Measurements from ENCODE around the gene SNAPC4.

The SNAPC4 gene, protein sequence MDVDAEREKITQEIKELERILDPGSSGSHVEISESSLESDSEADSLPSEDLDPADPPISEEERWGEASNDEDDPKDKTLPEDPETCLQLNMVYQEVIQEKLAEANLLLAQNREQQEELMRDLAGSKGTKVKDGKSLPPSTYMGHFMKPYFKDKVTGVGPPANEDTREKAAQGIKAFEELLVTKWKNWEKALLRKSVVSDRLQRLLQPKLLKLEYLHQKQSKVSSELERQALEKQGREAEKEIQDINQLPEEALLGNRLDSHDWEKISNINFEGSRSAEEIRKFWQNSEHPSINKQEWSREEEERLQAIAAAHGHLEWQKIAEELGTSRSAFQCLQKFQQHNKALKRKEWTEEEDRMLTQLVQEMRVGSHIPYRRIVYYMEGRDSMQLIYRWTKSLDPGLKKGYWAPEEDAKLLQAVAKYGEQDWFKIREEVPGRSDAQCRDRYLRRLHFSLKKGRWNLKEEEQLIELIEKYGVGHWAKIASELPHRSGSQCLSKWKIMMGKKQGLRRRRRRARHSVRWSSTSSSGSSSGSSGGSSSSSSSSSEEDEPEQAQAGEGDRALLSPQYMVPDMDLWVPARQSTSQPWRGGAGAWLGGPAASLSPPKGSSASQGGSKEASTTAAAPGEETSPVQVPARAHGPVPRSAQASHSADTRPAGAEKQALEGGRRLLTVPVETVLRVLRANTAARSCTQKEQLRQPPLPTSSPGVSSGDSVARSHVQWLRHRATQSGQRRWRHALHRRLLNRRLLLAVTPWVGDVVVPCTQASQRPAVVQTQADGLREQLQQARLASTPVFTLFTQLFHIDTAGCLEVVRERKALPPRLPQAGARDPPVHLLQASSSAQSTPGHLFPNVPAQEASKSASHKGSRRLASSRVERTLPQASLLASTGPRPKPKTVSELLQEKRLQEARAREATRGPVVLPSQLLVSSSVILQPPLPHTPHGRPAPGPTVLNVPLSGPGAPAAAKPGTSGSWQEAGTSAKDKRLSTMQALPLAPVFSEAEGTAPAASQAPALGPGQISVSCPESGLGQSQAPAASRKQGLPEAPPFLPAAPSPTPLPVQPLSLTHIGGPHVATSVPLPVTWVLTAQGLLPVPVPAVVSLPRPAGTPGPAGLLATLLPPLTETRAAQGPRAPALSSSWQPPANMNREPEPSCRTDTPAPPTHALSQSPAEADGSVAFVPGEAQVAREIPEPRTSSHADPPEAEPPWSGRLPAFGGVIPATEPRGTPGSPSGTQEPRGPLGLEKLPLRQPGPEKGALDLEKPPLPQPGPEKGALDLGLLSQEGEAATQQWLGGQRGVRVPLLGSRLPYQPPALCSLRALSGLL (N-terminal part only)

DNA sequence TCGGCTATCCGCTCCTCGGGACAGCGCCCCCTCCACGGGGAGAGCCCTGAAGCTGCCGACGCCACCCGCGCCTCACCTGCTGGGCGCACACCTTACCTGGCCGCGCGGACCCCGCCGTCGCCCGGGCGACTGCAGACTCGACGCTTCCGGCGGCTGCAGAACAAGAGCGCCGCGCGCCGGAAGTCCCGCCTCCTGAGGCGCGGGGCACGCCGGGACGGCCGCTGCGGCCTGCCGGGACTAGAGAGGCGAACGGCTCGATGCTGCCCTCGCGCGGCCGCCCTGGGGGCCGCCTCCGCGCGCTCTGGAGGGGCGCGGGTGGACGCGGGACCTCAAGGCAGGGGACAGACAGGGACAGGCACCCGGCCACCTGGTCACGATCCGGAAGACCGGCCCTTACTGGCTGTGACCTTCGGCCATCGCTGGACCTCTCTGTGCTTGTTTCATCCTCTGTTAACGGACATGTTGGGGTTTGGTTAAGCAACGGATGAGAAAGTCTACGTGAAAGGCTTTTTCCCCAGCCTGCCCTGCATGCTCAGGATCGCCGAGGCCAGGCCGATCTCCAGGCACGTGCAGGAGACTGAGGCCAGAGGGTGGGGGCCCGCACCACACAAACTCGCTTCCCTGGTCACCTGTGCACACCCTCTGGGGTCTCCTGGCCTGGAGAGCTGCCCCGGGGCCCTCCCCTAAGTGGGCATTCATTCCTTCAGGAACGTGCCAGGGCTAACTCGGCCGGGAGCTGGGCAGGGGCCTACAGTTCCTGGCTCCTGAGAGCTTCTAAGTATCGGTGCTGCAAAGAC lies at the start of gene SNAPC4:
SNAPC4 (minus strand) TSS at position 133 of the 797 bp plus-strand sequence. CDS start 1,742 bp downstream, outside the sequence.
- peak; percentile 92 to 97 (median 96) for DNase-seq

DNA sequence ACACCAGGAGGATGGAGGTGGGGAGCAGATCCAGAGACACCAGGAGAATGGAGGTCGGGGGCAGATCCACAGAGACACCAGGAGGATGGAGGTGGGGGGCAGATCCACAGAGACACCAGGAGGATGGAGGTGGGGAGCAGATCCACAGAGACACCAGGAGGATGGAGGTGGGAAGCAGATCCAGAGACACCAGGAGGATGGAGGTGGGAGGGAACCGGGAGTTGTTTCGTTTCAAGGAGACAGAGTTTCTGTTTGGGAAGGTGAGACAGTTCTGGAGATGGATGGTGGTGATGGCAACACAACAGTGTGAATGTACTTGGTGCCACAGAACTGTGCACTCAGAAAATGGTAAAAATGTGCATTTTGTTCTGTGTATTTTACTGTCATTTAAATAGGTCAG lies 48.7 kb upstream of the SNAPC4 start:
- no peak for DNase-seq

DNA sequence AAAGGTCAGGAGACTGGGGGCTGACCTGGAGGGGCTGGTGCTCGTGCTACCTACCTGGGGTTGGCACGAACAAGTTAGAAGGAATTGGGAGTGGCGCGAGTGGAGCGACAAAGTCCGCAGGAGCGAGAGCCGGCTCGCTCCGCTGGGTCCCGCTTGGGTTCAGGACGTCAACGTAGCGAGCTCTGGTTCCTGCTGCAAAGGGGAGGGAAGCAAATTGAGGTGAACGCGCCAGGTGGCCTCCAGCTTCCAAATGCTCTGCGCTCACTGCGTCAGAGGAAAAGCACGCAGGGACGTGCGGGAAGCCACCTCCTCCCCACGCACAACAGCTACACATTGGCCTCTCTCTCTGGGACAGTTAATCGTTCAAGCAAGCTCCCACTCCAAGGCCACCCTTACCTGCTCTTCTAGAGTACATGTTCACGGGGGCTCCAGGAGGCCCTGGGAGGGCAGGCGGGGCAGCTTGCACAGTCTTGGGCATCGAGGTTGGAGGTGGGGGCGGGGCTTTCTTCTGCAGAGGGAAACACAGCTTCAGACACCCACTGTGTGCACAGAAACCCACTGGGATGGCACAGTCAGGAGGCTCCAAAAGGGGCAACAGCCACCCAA lies 47.3 kb upstream of the SNAPC4 start:
- no peak for DNase-seq

DNA sequence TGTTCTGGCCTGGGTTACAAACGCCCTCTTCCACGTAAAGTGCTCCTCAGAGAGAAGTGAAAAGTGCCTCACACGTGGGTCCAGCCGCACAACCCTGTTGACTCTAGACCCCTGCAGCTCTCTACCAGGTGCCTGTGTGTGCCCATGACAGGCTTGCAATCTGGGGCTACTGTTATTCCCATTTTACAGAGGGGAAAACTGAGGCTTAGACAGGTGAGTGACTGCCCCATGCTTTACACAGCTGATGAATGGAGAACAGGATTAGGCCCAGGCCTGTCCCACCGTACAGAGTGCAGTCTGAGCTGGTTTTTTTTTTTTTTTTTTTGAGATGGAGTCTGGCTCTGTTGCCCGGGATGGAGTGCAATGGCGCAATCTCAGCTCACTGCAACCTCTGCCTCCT lies 45.8 kb upstream of the SNAPC4 start:
- DNase-seq, result no peak

DNA sequence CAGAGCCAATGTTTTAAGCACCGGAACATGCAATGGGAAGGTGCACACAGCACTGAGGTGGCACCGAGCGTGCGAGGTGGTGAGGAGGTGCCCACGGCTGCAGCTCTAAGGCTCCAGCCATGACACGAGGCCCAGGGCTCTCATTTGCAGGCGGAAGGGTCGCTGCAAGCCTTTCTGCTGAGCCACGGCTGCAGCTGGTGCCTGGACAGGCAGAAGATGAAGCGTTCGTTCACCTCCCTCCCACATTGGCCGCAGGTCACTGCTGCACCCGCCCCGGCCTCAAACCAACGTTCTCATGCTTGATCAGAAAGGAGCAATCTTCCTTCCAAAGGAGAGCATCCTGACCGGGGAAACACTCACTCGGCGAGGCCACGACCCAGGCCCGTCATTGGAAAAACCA lies 44.1 kb upstream of the SNAPC4 start:
- DNase-seq, result no peak

DNA sequence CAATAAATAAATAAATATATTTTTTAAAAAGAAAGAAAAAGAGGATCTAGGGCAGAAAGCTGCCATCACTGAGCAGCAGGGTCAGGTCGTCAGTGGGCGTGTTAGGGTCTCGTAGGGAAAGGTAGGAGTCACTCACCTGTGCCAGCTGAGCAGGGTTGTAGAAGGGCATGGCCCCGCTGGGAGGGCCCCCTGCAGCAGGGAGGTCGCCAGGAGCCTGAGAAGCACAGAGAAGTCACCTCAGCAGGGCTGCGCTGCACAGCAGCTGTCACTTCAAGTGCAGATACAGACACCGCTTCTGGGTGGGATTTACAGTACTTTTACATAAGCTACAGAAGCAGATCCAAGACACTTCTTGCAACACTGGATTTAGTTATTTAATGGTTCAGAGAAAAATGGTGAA lies 43.7 kb upstream of the SNAPC4 start:
- no peak for DNase-seq

DNA sequence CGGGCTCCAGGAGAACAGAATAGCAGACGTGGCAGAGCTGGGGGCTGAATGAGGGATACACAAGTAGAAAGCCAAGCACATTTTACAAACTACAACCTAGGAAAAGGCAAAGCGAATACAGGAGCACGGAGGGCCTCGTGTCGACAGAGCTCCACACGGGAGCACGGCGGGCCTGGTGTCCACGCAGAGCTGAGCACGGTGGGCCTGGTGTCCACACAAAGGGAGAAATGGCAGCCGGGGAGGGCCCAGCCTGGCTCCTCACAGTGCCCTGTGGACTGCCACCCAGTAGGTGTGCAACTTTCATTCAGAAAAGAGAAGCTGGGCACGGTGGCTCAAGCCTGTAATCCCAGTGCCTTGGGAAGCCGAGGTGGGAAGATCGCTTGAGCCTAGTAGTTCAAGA lies 43.1 kb upstream of the SNAPC4 start:
- DNase-seq, result no peak

DNA sequence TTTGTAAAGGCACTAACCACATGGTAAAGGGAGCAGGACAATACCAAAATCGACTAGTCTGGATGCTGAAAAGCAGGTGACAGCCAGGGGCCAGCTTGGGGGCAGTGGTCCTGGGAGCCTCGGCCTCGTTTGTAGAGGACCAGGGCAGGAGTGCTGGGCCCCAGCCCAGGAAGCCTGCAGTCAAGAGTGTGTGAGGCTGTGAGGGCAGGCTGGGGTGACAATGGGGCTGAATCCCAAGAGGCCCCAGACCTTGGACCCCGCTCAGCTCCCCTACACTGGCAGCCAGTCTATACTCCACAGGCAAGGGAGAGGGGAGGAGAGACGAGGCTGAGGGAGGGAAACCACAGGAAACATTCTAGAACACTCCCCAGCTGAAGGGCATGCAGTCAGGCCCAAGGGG lies 42.3 kb upstream of the SNAPC4 start:
- DNase-seq, result no peak

DNA sequence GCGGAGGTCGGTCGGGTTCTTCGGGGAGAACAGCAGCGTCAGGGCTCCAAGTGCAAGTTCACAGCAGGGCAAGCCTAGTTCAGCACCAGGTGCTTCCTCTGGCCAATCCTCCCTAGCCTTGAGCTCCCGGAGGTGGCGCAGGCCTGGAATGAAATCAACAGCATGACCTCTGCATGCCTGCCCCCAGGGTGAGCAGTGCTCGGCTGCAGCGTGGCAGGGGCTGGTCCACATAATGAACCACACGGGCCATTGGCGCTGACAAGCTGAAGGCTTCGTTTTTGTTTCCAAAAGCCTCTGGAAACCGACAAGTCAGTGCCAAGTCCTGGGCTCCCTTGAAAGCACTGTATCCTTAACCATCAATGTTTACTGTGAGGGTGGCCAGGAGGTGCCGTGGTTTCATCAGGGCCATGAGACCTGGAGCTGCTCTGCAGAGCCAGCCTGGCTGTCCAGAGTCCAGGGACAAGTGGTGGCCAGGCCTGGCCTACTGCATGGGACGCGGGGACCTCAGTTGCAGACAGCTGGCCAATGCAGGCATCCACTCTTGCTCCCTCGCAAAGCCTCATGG lies 41.8 kb upstream of the SNAPC4 start:
- DNase-seq, result no peak

DNA sequence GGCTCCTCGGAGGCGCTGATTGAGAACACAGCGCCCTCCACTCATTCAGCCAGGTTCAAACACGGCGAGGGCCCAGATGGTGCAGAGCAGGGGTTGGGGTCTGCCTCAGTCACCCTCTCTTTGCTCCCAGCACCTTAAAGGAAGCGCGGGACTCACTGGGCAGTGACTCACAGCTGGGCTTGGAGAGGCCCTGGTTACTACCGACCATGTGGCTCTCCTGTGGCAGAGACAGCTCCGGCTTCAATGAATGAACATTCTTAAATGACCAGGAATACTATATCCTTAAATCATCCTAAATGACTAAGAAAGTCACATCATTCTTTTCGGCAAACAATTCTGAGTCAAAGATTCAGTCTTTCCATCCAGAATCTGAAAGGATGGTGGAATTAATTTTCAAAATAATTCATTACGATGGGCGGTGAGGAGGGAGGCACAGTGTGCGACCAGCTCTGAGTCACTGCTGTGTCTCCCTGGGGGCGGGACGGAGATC lies 41.3 kb upstream of the SNAPC4 start:
- no peak for DNase-seq

DNA sequence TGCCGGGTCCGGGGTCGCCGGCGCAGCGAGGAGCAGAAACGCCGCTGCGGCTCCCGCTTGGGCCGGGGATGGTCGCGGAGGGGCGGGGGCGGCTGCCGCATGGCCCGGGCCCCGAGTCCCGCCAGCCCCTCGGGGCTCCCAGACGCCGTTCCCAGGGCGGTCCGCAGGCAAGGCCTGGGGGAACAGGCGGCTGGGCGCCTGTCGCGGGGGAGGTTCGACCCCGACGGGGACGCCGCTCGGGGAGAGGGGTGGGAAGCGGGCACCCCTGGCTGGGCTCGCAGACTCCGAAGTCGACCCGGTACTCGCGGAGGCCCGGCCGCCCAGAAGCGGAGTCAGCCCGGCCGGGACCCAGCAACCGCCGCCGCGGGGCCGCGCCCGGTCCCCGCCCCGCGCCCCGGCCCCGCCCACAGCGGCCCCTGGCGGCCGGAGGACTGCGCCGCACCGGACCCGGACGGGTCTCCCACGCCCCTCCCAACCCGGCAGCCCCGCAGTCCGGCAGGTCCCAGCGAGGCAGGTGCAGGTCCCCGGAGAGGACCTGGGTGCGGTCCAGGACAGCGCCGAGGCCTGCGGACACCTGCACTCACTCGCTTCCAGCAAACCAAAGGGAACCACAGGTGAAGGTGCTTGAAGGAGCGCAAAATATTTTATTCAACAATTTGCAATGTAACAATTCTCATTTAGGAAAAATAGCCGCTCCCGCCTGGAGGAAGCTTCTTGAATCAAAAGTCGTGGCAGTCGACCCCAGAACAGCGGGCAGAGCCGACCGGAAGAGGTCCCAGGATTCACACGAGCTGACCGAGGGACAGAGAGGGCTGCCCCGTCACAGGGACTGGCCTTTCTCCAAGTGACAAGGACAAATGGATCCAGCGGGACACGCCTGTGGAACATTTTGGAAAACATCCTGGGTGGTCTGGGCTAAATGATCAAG lies 39.8 kb upstream of the SNAPC4 start, which contains the start of gene INPP5E:
INPP5E (minus strand) TSS at position 365 of the 928 bp plus-strand sequence. CDS start 426 bp downstream, outside the sequence.
- peak; percentile 75 to 94 (median 86) for DNase-seq

DNA sequence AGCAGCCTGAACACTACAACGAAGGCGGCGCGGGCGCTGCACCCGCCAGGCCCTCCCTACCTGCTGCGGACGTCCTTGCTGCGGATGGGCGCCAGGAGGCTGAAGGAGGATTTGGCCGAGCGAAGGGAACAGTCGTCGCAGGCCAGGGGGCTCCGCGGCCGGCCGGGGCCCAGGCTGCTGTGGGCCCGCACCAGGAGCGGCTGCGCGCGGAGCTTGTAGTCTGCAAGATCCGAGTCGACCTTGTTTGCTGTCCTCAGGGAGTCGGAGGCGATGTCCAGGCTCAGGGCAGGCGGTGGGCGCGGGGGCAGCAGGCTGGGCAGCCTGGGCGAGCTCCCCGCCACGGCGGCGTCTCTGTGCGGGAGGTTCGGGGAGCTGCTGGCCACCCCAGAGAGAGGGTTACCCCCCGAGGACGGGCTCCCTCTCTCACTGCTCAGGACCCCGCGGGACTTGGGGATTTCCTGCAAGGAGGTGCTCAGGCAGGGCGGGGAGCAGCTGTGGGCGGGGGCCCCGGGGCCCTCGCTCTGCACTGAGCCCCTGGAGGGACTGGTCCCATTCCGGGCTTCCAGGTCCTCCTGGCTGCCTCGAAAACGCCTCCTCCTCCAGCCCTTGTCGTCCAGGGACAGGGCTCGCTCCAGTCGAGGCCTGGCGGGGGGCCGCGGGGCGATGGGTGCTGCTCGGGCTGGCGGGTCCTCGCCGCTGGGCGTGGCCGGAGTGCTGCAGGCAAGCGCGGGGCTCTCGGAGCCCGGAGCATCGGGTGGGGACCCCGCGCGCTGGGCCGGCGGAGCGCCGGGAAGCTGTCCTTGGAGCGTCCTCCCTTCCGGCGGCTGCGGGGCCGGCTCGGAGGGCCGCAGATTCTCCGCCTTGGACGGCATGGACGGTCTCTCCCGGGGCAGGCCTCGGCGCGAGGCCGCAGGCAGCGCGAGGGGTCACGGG lies 38.8 kb upstream of the SNAPC4 start:
- peak; percentile 31 to 59 (median 41) for DNase-seq

DNA sequence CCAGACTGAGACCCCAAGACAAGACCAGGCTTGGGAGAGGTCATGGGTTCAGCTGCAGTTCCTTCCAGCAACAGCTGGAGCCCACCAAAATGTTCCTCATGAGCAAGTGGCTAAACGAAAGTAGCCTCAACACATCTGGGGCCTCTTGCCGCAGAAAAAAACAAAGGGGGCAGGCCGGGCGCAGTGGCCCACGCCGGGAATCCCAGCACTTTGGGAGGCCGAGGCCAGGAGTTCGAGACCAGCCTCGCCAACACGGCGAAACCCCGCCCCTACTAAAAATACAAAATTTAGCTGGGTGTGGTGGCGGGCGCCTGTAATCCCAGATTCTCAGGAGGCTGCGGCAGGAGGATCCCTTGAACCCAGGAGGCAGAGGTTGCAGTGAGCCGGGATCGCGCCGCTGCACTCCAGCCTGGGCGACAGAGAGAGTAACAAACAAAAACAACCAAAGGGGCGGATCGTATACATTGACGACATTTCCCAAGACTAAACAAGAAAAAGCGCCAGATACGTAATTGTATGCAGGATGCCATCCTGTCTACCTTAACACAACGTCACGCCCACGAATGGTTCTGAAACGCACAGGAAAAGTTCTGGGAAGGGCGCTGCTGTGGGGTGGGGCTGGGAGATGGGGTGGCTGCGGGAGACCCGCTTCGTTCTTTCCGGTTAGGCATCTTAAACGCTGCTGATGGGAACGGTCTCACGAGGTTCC lies 38.0 kb upstream of the SNAPC4 start:
- DNase-seq, result no peak

DNA sequence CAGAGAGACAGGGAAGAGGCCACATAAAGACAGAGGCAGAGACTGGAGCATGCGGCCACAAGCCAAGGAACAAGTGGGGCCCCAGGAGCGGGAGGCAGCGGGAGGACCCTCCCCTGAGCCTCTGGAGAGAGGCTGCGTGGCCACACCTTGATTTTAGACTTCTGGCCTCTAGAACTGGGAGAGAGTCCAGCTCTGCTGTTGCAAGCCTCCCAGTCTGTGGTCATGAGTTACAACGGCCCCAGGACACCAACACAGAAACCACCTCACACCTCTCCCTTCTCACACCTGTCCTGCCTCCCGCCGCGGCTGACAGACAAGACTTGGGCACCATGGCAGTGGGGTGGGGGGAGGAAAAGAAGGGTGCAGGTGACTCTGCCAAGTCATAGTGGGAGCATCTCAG lies 37.5 kb upstream of the SNAPC4 start:
- no peak for DNase-seq

DNA sequence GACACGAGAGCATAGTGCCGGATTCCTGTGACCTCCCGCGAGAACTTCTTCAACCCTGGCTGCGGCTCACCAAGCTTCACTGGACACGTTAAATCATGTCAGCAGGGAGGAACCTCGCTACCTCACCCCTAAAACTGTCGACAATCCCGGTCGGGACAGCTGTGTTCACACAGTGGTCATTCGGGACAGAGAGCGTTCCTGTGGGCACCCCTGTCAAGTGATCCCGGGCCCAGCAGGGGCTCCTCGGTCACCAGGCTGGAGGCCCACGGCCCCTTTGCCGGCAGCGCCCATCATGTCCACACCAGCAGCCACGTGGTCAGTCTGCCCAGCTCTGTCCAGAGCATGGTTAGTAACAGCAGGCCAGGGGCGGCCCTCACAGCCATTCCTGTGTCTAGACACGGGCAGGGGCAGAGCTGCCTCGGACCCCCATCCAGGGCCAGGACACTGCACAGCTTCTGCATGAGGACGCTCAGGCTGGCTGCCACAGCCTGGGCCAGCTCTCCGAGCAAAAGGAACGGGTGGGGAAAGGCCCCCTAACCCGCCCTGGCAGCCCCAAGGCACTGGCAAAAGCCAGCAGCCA lies 36.2 kb upstream of the SNAPC4 start:
- no peak for DNase-seq

DNA sequence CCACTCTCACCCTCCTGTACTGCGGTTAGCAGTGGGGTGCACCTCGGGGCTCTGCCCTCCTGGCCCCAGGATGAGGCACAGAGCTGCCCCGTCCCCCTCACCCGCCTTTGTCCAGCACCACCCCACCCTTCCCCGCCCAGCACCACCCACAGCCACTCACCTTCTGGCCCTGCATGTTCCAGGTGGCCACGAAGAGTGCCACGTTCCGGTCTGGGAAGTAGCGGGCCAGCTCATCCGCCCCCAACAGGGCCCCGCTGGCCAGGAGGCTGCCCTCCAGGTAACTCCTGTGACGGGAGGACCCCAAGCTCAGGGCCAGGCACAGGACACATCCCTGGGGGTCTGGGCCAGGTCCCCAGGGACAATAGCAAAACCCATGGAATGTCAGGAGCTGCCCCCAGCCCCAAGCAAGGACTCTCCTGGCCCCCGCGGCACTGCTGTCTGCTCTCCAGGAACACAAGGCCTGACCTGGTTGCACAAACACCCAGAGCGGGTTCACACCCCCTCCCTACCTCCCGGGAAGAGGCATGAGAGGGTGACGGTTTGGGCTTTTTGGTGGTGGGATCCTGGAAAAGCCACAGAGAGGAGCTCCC lies 34.7 kb upstream of the SNAPC4 start:
- no peak for DNase-seq

Data from suppressor macrophage treated with lipopolysaccharide for 1 hour (primary cell).